H9 (cell line): ENCODE data around the gene FYN. TPM values are rescaled to one million over a fixed set of nuclear protein-coding genes. Genes with fewer than 3 reads are reported as not detected.

Experiments used
- DNase-seq: peaks from one replicate; pipeline ENCODE4 v3.0.0-alpha.2; 2017
- H2AFZ ChIP-seq: one replicate; pipeline ENCODE4 v1.6.1; 2013; ENCODE audit warnings: mild to moderate bottlenecking, low read length, control low read depth, moderate library complexity
- H2AK5ac ChIP-seq: 2 replicates; pipeline ENCODE4 v1.6.1; 2013; ENCODE audit warnings: low read length, control low read depth, mixed read lengths; ENCODE audit not compliant: insufficient read length
- H2BK120ac ChIP-seq: one replicate; pipeline ENCODE4 v1.6.1; 2013; ENCODE audit warnings: low read depth, mild to moderate bottlenecking, low read length, control low read depth, inconsistent platforms; ENCODE audit not compliant: poor library complexity, severe bottlenecking
- H2BK12ac ChIP-seq: 2 replicates; pipeline ENCODE4 v1.6.1; 2013; ENCODE audit warnings: low read length, control low read depth, mixed read lengths, low read depth; ENCODE audit not compliant: insufficient read length
- H2BK15ac ChIP-seq: 2 replicates; pipeline ENCODE4 v1.6.1; 2013; ENCODE audit warnings: low read depth, low read length, control low read depth
- H2BK20ac ChIP-seq: one replicate; pipeline ENCODE4 v1.6.1; 2013; ENCODE audit warnings: low read depth, mild to moderate bottlenecking, low read length, control low read depth, inconsistent platforms; ENCODE audit not compliant: poor library complexity, severe bottlenecking
- H2BK5ac ChIP-seq: 2 replicates; pipeline ENCODE4 v1.6.1; 2013; ENCODE audit warnings: low read length, control low read depth, mixed read lengths; ENCODE audit not compliant: insufficient read length
- H3K14ac ChIP-seq: 2 replicates; pipeline ENCODE4 v1.6.1; 2013; ENCODE audit warnings: low read length, control low read depth; ENCODE audit not compliant: insufficient read depth
- H3K18ac ChIP-seq: 2 replicates; pipeline ENCODE4 v1.6.1; 2013; ENCODE audit warnings: low read depth, mild to moderate bottlenecking, mixed read lengths, low read length, control low read depth; ENCODE audit not compliant: insufficient read length
- H3K23ac ChIP-seq: 2 replicates; pipeline ENCODE4 v1.6.1; 2013; ENCODE audit warnings: low read length, control low read depth, mixed read lengths, low read depth; ENCODE audit not compliant: insufficient read length
- H3K23me2 ChIP-seq: 2 replicates; pipeline ENCODE4 v1.6.1; 2013; ENCODE audit warnings: low read depth, mild to moderate bottlenecking, mixed read lengths, low read length, control low read depth; ENCODE audit not compliant: insufficient read length, poor library complexity, severe bottlenecking
- H3K27ac ChIP-seq: 2 replicates; pipeline ENCODE4 v1.5.1; 2013; ENCODE audit warnings: low read length, control low read depth, mixed read lengths, low read depth; ENCODE audit not compliant: insufficient read length
- H3K27me3 ChIP-seq: 2 replicates; pipeline ENCODE4 v1.6.1; 2013; ENCODE audit warnings: low read length, control low read depth, inconsistent platforms; ENCODE audit not compliant: insufficient read depth
- H3K4ac ChIP-seq: 2 replicates; pipeline ENCODE4 v1.6.1; 2013; ENCODE audit warnings: low read depth, mild to moderate bottlenecking, control low read depth, inconsistent platforms, low read length, moderate library complexity
- H3K4me1 ChIP-seq: 2 replicates; pipeline ENCODE4 v1.6.1; 2013; ENCODE audit warnings: low read length, control low read depth, inconsistent platforms; ENCODE audit not compliant: insufficient read depth
- H3K4me2 ChIP-seq: 2 replicates; pipeline ENCODE4 v1.6.1; 2013; ENCODE audit warnings: low read length, control low read depth, mixed read lengths; ENCODE audit not compliant: insufficient read length, insufficient read depth
- H3K56ac ChIP-seq: 2 replicates; pipeline ENCODE4 v1.6.1; 2013; ENCODE audit warnings: low read depth, mild to moderate bottlenecking, mixed read lengths, low read length, control low read depth; ENCODE audit not compliant: insufficient read length
- H3K79me1 ChIP-seq: 2 replicates; pipeline ENCODE4 v1.6.1; 2013; ENCODE audit warnings: low read depth, mild to moderate bottlenecking, moderate library complexity, low read length, control low read depth, inconsistent platforms; ENCODE audit not compliant: insufficient read depth, poor library complexity, severe bottlenecking
- H3K79me2 ChIP-seq: 2 replicates; pipeline ENCODE4 v1.6.1; 2013; ENCODE audit warnings: low read length, control low read depth, inconsistent platforms; ENCODE audit not compliant: insufficient read depth
- H3K9ac ChIP-seq: 2 replicates; pipeline ENCODE4 v1.6.1; 2013; ENCODE audit warnings: low read length, control low read depth, mixed read lengths; ENCODE audit not compliant: insufficient read length; ENCODE audit errors: extremely low read depth
- H3K9me3 ChIP-seq: one replicate; pipeline ENCODE4 v1.6.1; 2013; ENCODE audit warnings: low read depth, low read length, inconsistent platforms; ENCODE audit not compliant: control insufficient read depth
- H3T11ph ChIP-seq: one replicate; pipeline ENCODE4 v1.6.1; 2013; ENCODE audit warnings: mild to moderate bottlenecking, low read length, control low read depth, inconsistent platforms
- H4K20me1 ChIP-seq: one replicate; pipeline ENCODE4 v1.6.1; 2013; ENCODE audit not compliant: control insufficient read depth, insufficient read length, insufficient read depth
- H4K5ac ChIP-seq: 2 replicates; pipeline ENCODE4 v1.6.1; 2013; ENCODE audit warnings: low read depth, mild to moderate bottlenecking, mixed read lengths, low read length, control low read depth; ENCODE audit not compliant: insufficient read length
- H4K8ac ChIP-seq: replicated peaks from 2 replicates; pipeline ENCODE4 v1.6.1; 2013; ENCODE audit warnings: low read length, control low read depth, mixed read lengths, low read depth; ENCODE audit not compliant: insufficient read length
- H4K91ac ChIP-seq: 2 replicates; pipeline ENCODE4 v1.6.1; 2013; ENCODE audit warnings: low read depth, mild to moderate bottlenecking, moderate library complexity, mixed read lengths, low read length, control low read depth; ENCODE audit not compliant: insufficient read length
- H3K27ac Mint-ChIP-seq, 3 experiments: 2 replicates in 2 of 3; 3 replicates in 1 of 3; pipeline ENCODE4 v1.8.0; 2020 to 2021; ENCODE audit warnings: mixed read lengths in 3 of 3, mild to moderate bottlenecking in 1 of 3, moderate library complexity in 1 of 3
- H3K27me3 Mint-ChIP-seq: 2 replicates; pipeline ENCODE4 v1.8.0; 2021; ENCODE audit warnings: low read depth, mild to moderate bottlenecking, moderate library complexity, mixed read lengths
- H3K36me3 Mint-ChIP-seq, 3 experiments: 2 replicates in 2 of 3; 3 replicates in 1 of 3; pipeline ENCODE4 v1.8.0; 2020 to 2021; ENCODE audit warnings: low read depth in 3 of 3, mixed read lengths in 3 of 3; ENCODE audit not compliant: insufficient read depth in 1 of 3
- H3K4me1 Mint-ChIP-seq, 2 experiments: 2 replicates each; pipeline ENCODE4 v1.8.0; 2020; ENCODE audit warnings: mixed read lengths in 2 of 2
- H3K4me3 Mint-ChIP-seq, 2 experiments: 2 replicates in 1 of 2; 3 replicates in 1 of 2; pipeline ENCODE4 v1.8.0; 2020 to 2021; ENCODE audit warnings: mild to moderate bottlenecking in 2 of 2, mixed read lengths in 2 of 2, moderate library complexity in 1 of 2
- H3K9me3 Mint-ChIP-seq, 2 experiments: 2 replicates in 1 of 2; 3 replicates in 1 of 2; pipeline ENCODE4 v1.8.0; 2020; ENCODE audit warnings: mild to moderate bottlenecking in 2 of 2, mixed read lengths in 2 of 2, moderate library complexity in 1 of 2
- WGBS: extraction: QIAGEN DNeasy Blood & Tissue Kit; methylation state at CpG from one replicate; pipeline ENCODE4 v1.1.7; 2013; ENCODE audit warnings: missing lambda C conversion rate, low lambda C conversion rate, mixed read lengths; ENCODE audit not compliant: insufficient read length; ENCODE audit errors: extremely low coverage; 5-methylcytosine and 5-hydroxymethylcytosine counted together
- total RNA-seq: library from RNA; stranded (reverse); gene quantifications from 2 replicates; pipeline ENCODE4 v1.2.1, GENCODE V29; 2021
- TF ChIP-seq, protein P1 (sequence below): fragments of 200-600 bp; sonication (generic); conservative IDR thresholded peaks from 3 replicates; pipeline ENCODE4 v1.8.0; 2021; ENCODE audit warnings: antibody characterized with exemption, mild to moderate bottlenecking

Gene FYN
- total RNA-seq, 1 experiment from 2014 or later = 64.8 TPM

DNA sequence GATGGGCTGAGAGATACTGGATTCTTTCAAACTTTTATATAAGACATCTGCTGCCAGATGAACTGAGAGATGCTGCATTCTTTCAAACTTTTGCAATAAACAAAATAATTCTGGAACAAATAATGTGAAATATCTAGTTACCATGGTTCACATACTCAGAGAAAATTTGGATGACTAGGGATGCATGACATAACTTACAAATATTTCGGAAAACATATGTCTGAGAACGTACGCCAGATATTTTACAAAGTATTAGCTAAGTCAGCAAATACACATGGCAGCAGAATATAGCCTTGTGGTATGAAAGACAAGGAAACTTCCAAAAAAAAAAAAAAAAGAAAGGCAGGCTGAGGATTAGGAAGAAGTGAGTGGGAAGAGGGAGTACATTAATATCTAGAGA is 154.3 kb downstream of the FYN start:
- Histone ChIP-seq H3K79me1 (no peaks in the 10 kb centered on the region), H4K91ac (no peak overlapping the region), H2BK120ac (no peak overlapping the region)

More for the DNA sequence above, 154.3 kb downstream of the FYN start:
- Histone ChIP-seq H3K56ac (no peak overlapping the region), H3K18ac (no peak overlapping the region), H4K8ac (no peak overlapping the region), H3K23ac (no peak overlapping the region), H3K27ac (no peak overlapping the region), H2BK5ac (no peak overlapping the region), H2AK5ac (no peak overlapping the region), H3K79me2 (no peaks in the 10 kb centered on the region), H3K4ac (no peak overlapping the region), H2BK20ac (no peak overlapping the region), H3K14ac (no peak overlapping the region), H4K20me1 (no peaks in the 10 kb centered on the region), H2BK15ac (no peak overlapping the region), H4K5ac (no peak overlapping the region), H3K4me1 (no peaks in the 10 kb centered on the region), H2BK12ac (no peak overlapping the region), H3K9ac (no peak overlapping the region), H2AFZ (no peak overlapping the region), H3K4me2 (no peak overlapping the region), H3K23me2 (no peaks in the 10 kb centered on the region), H3T11ph (no peak overlapping the region), H3K9me3 (no peaks in the 10 kb centered on the region), H3K27me3 (no peaks in the 10 kb centered on the region)
- Mint-ChIP-seq H3K9me3 (no peaks in the 10 kb centered on the region), H3K4me3 (no peak overlapping the region), H3K27ac (no peak overlapping the region), H3K27me3 (no peaks in the 10 kb centered on the region), H3K4me1 (peaks cover 4 to 5% of the 10 kb centered on the region in 2 experiments; a peak in 3 of 4 replicates), H3K36me3 (peaks cover 8 to 18% (median 13%) of the 10 kb centered on the region in 3 experiments; a peak in 6 of 7 replicates)
- no CpG with 5 or more reads among the region's 3 CpGs for WGBS
- no peak for DNase-seq
- TF ChIP-seq, protein P1, sequence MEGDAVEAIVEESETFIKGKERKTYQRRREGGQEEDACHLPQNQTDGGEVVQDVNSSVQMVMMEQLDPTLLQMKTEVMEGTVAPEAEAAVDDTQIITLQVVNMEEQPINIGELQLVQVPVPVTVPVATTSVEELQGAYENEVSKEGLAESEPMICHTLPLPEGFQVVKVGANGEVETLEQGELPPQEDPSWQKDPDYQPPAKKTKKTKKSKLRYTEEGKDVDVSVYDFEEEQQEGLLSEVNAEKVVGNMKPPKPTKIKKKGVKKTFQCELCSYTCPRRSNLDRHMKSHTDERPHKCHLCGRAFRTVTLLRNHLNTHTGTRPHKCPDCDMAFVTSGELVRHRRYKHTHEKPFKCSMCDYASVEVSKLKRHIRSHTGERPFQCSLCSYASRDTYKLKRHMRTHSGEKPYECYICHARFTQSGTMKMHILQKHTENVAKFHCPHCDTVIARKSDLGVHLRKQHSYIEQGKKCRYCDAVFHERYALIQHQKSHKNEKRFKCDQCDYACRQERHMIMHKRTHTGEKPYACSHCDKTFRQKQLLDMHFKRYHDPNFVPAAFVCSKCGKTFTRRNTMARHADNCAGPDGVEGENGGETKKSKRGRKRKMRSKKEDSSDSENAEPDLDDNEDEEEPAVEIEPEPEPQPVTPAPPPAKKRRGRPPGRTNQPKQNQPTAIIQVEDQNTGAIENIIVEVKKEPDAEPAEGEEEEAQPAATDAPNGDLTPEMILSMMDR = no peak
